ENCODE data around the gene DHCR24.

- TF ChIP-seq, protein P1, sequence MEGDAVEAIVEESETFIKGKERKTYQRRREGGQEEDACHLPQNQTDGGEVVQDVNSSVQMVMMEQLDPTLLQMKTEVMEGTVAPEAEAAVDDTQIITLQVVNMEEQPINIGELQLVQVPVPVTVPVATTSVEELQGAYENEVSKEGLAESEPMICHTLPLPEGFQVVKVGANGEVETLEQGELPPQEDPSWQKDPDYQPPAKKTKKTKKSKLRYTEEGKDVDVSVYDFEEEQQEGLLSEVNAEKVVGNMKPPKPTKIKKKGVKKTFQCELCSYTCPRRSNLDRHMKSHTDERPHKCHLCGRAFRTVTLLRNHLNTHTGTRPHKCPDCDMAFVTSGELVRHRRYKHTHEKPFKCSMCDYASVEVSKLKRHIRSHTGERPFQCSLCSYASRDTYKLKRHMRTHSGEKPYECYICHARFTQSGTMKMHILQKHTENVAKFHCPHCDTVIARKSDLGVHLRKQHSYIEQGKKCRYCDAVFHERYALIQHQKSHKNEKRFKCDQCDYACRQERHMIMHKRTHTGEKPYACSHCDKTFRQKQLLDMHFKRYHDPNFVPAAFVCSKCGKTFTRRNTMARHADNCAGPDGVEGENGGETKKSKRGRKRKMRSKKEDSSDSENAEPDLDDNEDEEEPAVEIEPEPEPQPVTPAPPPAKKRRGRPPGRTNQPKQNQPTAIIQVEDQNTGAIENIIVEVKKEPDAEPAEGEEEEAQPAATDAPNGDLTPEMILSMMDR (IDR thresholded peaks at IDR 0.05) = no peak
- no peak for TF ChIP-seq POLR2A (IDR thresholded peaks at IDR 0.05)
Measured at GRCh38 chr1:54803761-54804470, 83.1 kb downstream of the DHCR24 start.
